Liver (tissue), 3 donors: ENCODE results near the gene TJP2.

Experiments used
- CTCF ChIP-seq: fragments of 150-350 bp; IDR thresholded peaks from 2 replicates; pipeline ENCODE4 v1.5.1; 2017; ENCODE audit warnings: improper control_type of control experiment, low read depth, low read length; ENCODE audit not compliant: missing input control
- TF ChIP-seq, protein P1 (sequence below): IDR thresholded peaks from 2 replicates; pipeline ENCODE4 v1.6.1; 2016; ENCODE audit warnings: antibody characterized with exemption
- donor health status: healthy.
- donor health status: healthy.

- TF ChIP-seq, protein P1, sequence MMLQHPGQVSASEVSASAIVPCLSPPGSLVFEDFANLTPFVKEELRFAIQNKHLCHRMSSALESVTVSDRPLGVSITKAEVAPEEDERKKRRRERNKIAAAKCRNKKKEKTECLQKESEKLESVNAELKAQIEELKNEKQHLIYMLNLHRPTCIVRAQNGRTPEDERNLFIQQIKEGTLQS = no peak
- no peak for TF ChIP-seq CTCF
Measured at GRCh38 chr9:69143291-69143690, 30.8 kb upstream of the TJP2 start.
